Astrocyte of the cerebellum (primary cell): ENCODE measurements around the gene FN1.

Experiments used
- DNase-seq: peaks from one replicate; pipeline ENCODE4 v3.0.0-alpha.2; 2011; ENCODE audit warnings: low read depth
- H3K4me3 ChIP-seq: 2 replicates; pipeline ENCODE4 v1.5.1; 2011; ENCODE audit warnings: mild to moderate bottlenecking, low read depth, low read length, moderate library complexity
- in situ Hi-C: cut with HindIII; loops from 2 replicates; pipeline ENCODE4 v1.10.0; 2017; ENCODE audit warnings: low sequenced_read_pairs
- TF ChIP-seq, protein P1 (sequence below): IDR thresholded peaks from 2 replicates; pipeline ENCODE4 v1.5.1; 2012; ENCODE audit warnings: low read length, low read depth, moderate library complexity, mild to moderate bottlenecking; ENCODE audit errors: missing control alignments

The FN1 gene

DNA sequence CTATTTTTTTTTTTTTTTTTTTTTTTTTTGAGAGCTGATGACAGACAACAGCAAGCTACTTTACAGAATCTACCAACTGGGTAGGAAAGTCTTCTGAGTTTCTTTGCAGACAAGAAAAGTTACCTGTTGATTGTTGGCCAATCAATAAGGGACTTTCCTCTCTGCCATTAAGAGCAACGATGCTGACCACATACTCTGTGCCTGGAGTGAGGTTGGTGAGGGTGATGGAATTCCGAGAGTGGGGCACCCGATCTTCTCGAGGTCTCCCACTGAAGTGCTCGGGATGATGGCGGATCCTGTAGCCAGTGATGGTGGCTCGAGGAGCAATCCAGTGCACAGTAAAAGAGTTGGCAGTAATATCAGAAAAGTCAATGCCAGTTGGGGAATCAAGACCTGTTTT, 49.3 kb downstream of the FN1 start:
- no peak overlapping the region for H3K4me3 ChIP-seq
- in situ Hi-C loops, result no loop called here
- DNase-seq, result no peak
- TF ChIP-seq, protein P1, sequence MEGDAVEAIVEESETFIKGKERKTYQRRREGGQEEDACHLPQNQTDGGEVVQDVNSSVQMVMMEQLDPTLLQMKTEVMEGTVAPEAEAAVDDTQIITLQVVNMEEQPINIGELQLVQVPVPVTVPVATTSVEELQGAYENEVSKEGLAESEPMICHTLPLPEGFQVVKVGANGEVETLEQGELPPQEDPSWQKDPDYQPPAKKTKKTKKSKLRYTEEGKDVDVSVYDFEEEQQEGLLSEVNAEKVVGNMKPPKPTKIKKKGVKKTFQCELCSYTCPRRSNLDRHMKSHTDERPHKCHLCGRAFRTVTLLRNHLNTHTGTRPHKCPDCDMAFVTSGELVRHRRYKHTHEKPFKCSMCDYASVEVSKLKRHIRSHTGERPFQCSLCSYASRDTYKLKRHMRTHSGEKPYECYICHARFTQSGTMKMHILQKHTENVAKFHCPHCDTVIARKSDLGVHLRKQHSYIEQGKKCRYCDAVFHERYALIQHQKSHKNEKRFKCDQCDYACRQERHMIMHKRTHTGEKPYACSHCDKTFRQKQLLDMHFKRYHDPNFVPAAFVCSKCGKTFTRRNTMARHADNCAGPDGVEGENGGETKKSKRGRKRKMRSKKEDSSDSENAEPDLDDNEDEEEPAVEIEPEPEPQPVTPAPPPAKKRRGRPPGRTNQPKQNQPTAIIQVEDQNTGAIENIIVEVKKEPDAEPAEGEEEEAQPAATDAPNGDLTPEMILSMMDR, result no peak

GRCh38 chr2:215384710-215385109, 51.2 kb downstream of the FN1 start:
- DNase-seq, result no peak
- TF ChIP-seq, protein P1, result no peak
- in situ Hi-C loops, result no loop called here
- no peak overlapping the region for H3K4me3 ChIP-seq

DNA sequence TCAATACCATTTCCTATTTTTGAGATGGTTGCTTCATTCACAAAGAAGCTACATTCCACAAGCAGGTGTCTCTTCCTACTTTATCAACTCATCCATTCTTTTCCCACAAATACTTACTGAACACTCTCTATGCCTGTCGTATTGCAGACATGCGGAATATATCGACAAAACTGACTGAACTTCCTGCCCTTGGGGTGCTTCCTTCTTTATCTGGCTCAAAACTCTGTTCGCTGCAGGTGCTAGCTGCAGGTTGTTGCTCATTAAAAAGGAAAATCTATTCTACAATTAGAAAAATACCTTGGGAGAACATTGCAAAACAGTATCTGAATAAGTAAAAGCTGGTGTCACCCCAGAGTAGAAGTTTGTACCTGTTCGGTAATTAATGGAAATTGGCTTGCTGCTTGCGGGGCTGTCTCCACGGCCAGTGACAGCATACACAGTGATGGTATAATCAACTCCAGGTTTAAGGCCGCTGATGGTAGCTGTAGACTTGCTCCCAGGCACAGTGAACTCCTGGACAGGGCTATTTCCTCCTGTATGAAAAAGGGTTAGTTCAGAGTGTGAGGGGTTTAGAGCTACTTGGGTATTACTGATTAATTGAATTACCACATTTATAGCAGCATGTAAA, 52.1 kb downstream of the FN1 start:
- in situ Hi-C loops, result no loop called here
- TF ChIP-seq, protein P1, result no peak
- no peak overlapping the region for H3K4me3 ChIP-seq
- DNase-seq, result no peak

DNA sequence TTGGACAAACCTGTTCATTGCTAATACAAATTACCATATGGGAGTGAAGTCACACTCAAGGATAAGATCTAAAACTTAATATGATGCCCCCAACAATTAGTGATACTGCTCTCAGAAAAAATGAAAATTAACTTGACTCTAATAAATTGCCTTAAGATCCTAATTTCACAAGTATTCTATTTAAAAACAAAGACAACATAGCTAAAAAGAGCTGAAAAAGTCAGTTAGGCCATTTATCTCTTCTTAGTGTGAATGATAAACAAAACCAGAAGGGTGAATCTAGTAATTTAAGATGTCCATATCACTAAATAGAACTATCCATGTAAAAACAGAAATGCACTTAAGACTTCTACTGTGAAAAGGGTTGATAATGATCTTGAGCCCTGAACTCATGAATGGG, 53.4 kb downstream of the FN1 start:
- in situ Hi-C loops, result no loop called here
- no peak for DNase-seq
- TF ChIP-seq, protein P1, result no peak
- no peak overlapping the region for H3K4me3 ChIP-seq

DNA sequence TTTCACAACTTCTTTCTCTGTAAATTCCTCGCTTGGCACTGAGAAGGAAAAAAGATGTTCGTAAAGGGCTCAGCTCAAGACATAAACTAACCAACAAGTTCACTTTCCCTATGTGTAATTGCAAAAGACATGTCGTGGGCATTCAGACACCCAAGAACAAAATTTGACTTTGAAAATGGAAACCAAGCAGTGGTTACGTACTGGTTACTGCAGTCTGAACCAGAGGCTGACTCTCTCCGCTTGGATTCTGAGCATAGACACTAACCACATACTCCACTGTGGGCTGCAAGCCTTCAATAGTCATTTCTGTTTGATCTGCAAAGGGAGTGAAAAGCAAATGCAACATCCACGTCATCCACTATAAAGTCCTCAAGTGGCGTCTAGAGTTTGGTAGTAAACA, 53.9 kb downstream of the FN1 start:
- TF ChIP-seq, protein P1, result no peak
- in situ Hi-C loops, result no loop called here
- no peak for DNase-seq
- no peak overlapping the region for H3K4me3 ChIP-seq

- no peak for DNase-seq
- in situ Hi-C loops, result no loop called here
- TF ChIP-seq, protein P1, result no peak
- no peak overlapping the region for H3K4me3 ChIP-seq
Observed at GRCh38 chr2:215380699-215381098, 55.2 kb downstream of the FN1 start.

DNA sequence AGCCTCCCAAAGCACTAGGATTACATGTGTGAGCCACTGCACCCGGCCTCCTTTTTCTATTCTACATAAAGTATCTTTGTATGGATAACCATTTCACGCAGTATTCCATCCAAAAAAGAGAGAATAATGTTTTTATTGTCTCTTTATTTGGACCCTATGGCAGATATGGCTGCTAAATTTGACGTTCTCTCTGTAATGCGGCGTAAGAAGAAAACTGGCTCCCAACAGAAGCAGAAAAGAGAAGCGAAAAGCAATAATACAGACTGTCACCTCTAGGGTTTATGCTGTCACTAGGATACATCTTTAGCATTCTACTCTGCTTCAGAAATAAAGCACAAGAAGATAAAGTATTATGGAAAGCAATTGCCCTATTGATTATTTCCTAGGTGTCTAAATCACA, 55.9 kb downstream of the FN1 start:
- no peak overlapping the region for H3K4me3 ChIP-seq
- in situ Hi-C loops, result no loop called here
- TF ChIP-seq, protein P1, result no peak
- no peak for DNase-seq
